GM19099 (cell line): ENCODE data around the gene VEGFC.

Source experiments
- POLR2A ChIP-seq: IDR thresholded peaks from 3 replicates; pipeline ENCODE4 v1.6.1; 2011; ENCODE audit warnings: low read depth; ENCODE audit not compliant: insufficient read length; ENCODE audit errors: extremely low read depth

Gene VEGFC

DNA sequence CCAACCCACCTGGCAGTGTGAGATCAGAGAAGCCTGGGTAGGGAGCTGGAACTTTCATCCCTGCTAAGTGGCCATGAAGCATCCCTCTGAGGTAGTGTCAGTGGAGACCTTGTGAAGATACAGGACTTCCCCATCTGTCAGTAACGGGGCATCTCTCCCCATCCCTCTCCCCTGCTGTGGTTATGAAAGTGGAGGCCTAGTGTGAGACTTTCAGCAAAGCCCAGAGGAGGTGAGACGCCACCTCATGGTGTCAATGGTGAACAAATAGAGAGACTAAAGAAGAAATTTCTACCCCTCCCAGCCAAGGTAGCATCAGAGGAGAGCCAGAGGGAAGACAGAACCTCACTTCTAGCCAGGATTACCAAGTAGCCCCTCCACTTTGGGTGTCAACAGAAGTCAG lies 150.2 kb downstream of the VEGFC start:
- no peak for TF ChIP-seq POLR2A

- no peak for TF ChIP-seq POLR2A
Observed at GRCh38 chr4:176641237-176641636, 151.5 kb downstream of the VEGFC start.

- TF ChIP-seq POLR2A, result no peak
Observed at GRCh38 chr4:176638992-176639391, 153.7 kb downstream of the VEGFC start.

DNA sequence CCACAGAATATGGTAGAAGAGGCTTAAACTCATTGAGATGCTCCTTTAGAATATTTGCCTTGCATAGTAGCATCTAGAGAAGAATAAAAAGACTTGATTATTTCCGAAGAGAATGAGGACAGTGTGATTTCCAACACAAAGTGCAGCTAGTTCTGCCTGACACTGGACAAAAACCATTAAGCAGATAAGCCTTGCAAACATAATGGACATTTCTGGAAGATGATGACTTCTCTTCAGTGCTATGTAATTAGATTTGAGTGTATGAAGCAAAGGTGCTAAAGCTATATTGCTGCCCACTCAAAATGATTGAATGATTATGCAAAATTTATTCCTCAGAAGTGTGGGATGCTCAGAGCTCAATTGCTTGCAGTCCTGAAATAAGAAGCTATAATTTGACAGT lies 156.4 kb downstream of the VEGFC start:
- no peak for TF ChIP-seq POLR2A

DNA sequence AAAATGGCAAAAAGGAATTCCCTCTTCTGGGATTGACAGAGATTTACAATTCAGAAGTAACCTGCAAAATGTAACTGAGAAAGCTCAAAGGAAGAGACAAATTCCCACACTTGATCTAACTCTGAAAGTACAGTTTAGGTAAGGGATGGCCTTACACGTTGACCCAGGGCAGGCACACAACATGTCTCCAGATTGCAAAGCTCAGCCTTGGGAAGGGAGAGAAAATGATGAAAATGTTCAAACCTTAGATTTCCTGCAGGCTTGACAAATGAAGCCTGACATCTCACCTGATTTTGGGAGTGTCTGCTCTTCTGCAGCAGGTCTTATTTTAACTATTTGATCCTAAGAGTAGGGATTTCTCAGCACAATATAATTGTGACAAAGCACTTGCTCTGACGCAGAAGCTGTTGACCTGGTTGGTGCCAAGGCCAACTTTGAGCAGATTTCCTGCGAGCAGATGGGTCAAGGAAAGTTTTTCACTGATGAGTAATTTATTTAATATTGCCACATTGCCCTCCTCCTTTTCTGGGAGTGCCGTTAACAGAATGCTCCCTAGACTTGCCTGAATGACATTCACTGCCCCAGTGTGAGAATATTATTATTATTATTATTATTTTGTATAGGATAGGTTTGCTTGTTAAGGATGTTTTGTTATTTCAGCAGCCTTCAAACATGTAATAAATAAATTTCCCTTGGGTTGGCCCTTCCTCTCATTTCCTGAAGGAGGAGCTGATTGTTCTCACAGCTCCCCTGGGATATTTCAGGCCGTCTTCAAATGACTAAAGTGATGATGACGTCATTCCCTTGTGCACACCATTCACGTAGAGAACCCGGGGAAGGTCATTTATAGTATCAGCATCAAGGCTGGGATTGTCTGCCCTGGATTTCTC lies 157.1 kb downstream of the VEGFC start:
- no peak for TF ChIP-seq POLR2A
